IPS DF 4.7 (cell line): ENCODE results near the gene TAP2.
"Not testable (repeated sequence)": the region's sequence is repeated elsewhere in the genome, so short reads cannot be mapped to it uniquely, and the experiment has no call there.

Experiments
- DNase-seq: peaks from one replicate; pipeline ENCODE4 v3.0.0-alpha.2; 2013; ENCODE audit warnings: low spot score; ENCODE audit errors: extremely low read depth

Gene TAP2

GRCh38 chr6:32838114-32838958, at the start of gene TAP2:
TAP2 (minus strand) TSS chr6:32838739; CDS start chr6:32838233, 506 bp downstream.
- no peak for DNase-seq

- DNase-seq, result no peak
These were observed 49.1 kb upstream of the TAP2 start for GRCh38 chr6:32887616-32888015.

- DNase-seq, result no peak
These were observed 48.3 kb upstream of the TAP2 start for GRCh38 chr6:32886681-32887383.

- DNase-seq, result peak; percentile 33
These were observed 47.3 kb upstream of the TAP2 start for GRCh38 chr6:32885698-32886286.

GRCh38 chr6:32883789-32884188, 45.2 kb upstream of the TAP2 start:
- no peak for DNase-seq

GRCh38 chr6:32882879-32883250, 44.3 kb upstream of the TAP2 start:
- no peak for DNase-seq

GRCh38 chr6:32880962-32881361, 42.4 kb upstream of the TAP2 start:
- DNase-seq, result not testable (repeated sequence)

GRCh38 chr6:32879691-32880090, 41.2 kb upstream of the TAP2 start:
- no peak for DNase-seq

GRCh38 chr6:32876603-32877002, 38.1 kb upstream of the TAP2 start:
- no peak for DNase-seq

- DNase-seq, result not testable (repeated sequence)
These were observed 35.4 kb upstream of the TAP2 start for GRCh38 chr6:32873947-32874346.

- DNase-seq, result no peak
These were observed 29.8 kb upstream of the TAP2 start for GRCh38 chr6:32868257-32868788.

- no peak for DNase-seq
These were observed 29.2 kb upstream of the TAP2 start for GRCh38 chr6:32867554-32868256.

- no peak for DNase-seq
These were observed 28.5 kb upstream of the TAP2 start for GRCh38 chr6:32867022-32867477.

- DNase-seq, result no peak
These were observed 27.3 kb upstream of the TAP2 start for GRCh38 chr6:32865724-32866443.

GRCh38 chr6:32862725-32863124, 24.2 kb upstream of the TAP2 start:
- DNase-seq, result no peak

GRCh38 chr6:32860674-32861073, 22.1 kb upstream of the TAP2 start:
- DNase-seq, result no peak

- no peak for DNase-seq
These were observed 19.7 kb upstream of the TAP2 start for GRCh38 chr6:32858194-32858593.

- DNase-seq, result no peak
These were observed 18.8 kb upstream of the TAP2 start for GRCh38 chr6:32857156-32857891.

- no peak for DNase-seq
These were observed 17.1 kb upstream of the TAP2 start for GRCh38 chr6:32855467-32856174.
